Kidney (tissue), 14 donors: ENCODE results near the gene SMARCC2. TPM values are rescaled to one million over a fixed set of nuclear protein-coding genes. Genes with fewer than 3 reads are reported as not detected.

Experiments used
- DNase-seq, 5 donors: peaks; one replicate each; pipeline ENCODE4 v3.0.0-alpha.2; 2013 to 2020
- FAIRE-seq: peaks from 2 replicates; lab custom pipeline; 2012; peaks lifted over from hg19 to GRCh38; lab: Jason Lieb, UNC
- H3K27ac ChIP-seq, 2 donors: one replicate each; pipeline ENCODE4 v1.7.0; 2013; ENCODE audit warnings: low read depth in 2 of 2, low read length in 2 of 2, inconsistent platforms in 1 of 2
- H3K27me3 ChIP-seq: one replicate; pipeline ENCODE4 v1.7.1; 2013; ENCODE audit warnings: low read length, inconsistent platforms; ENCODE audit not compliant: control insufficient read depth, insufficient read depth
- H3K36me3 ChIP-seq, 3 donors: one replicate each; pipeline versions ENCODE4 v1.7.0 to v1.7.1; 2013; ENCODE audit warnings: low read length in 3 of 3, control low read depth in 1 of 3, inconsistent platforms in 1 of 3; ENCODE audit not compliant: insufficient read depth in 3 of 3, control insufficient read depth in 2 of 3
- H3K4me1 ChIP-seq, 3 donors: one replicate each; pipeline versions ENCODE4 v1.7.0 to v1.7.1; 2013; ENCODE audit warnings: low read length in 3 of 3, inconsistent platforms in 1 of 3, low read depth in 1 of 3; ENCODE audit not compliant: control insufficient read depth in 2 of 3, insufficient read depth in 2 of 3
- H3K4me3 ChIP-seq, 3 donors: one replicate each; pipeline versions ENCODE4 v1.7.0 to v1.8.1; 2013; ENCODE audit warnings: low read length in 3 of 3, control low read depth in 1 of 3, inconsistent platforms in 1 of 3
- H3K9ac ChIP-seq, 3 donors: one replicate each; pipeline versions ENCODE4 v1.7.0 to v1.7.1; 2013; ENCODE audit warnings: low read length in 3 of 3, control low read depth in 1 of 3, inconsistent platforms in 1 of 3
- H3K9me3 ChIP-seq, 3 donors: one replicate each; pipeline versions ENCODE4 v1.7.0 to v1.7.1; 2013; ENCODE audit warnings: low read length in 3 of 3, control low read depth in 1 of 3, inconsistent platforms in 1 of 3; ENCODE audit not compliant: control insufficient read depth in 2 of 3, insufficient read depth in 1 of 3
- CTCF ChIP-seq: IDR thresholded peaks from 3 replicates; pipeline ENCODE4 v1.5.1; 2012; ENCODE audit warnings: mild to moderate bottlenecking, moderate library complexity, borderline replicate concordance; ENCODE audit not compliant: insufficient read depth; ENCODE audit errors: extremely low read depth
- intact Hi-C: fragments of 100-400 bp; cut with DNase I; formaldehyde crosslinking; loops from one replicate; pipeline ENCODE4 v1.11.1; 2022
- polyA plus RNA-seq: library from polyadenylated mRNA; stranded (reverse); fragments of 350-450 nt; fragmentation: Illumina TruSeq; extraction: RNeasy Lipid Tissue Mini Kit (QIAGEN cat#74804); gene quantifications from one replicate; pipeline ENCODE4 v1.2.3, GENCODE V29; 2014; ENCODE audit warnings: low read depth, low replicate concordance; ENCODE audit not compliant: insufficient read depth
- total RNA-seq: library from RNA; stranded (reverse); fragmentation: NEBNext Ultra II Directional; extraction: Animal tissue kit (Norgen Biotek cat#: 25700); gene quantifications from one replicate; pipeline ENCODE4 v1.2.1, GENCODE V29; 2021
- donor health status: control.
- donor health status: control.
- donor health status: control.
- donor health status: control.
- donor health status: control.
- donor health status: DM: yes; HTN: yes; CAD: no.
- donor health status: Normal renal cell carcinoma (clear cell type).

The SMARCC2 gene
- total and polyA plus RNA-seq, 2 donors from 2014 or later = 18.8 to 112 TPM

GRCh38 chr12:56163533-56164344 lies 25.5 kb downstream of the SMARCC2 start:
- no peaks in the 10 kb centered on the region for H3K9me3 ChIP-seq
- H3K36me3 ChIP-seq = peaks cover 16 to 57% (median 42%) of the 10 kb centered on the region in 3 donors
- FAIRE-seq (no peak), DNase-seq (no peak)
- intact Hi-C loops = no loop called here
- no peaks in the 10 kb centered on the region for H3K27me3 ChIP-seq
- peaks cover 2 to 23% (median 21%) of the 10 kb centered on the region in 3 donors for H3K4me1 ChIP-seq
- H3K27ac ChIP-seq = no peak overlapping the region
- no peak overlapping the region for H3K4me3 ChIP-seq
- no peak overlapping the region for H3K9ac ChIP-seq
- no peak for TF ChIP-seq CTCF

GRCh38 chr12:56162468-56163290 lies 26.6 kb downstream of the SMARCC2 start:
- H3K4me3 ChIP-seq = no peak overlapping the region
- H3K36me3 ChIP-seq = peaks cover 16 to 53% (median 41%) of the 10 kb centered on the region in 3 donors

GRCh38 chr12:56161690-56162351 lies 27.5 kb downstream of the SMARCC2 start:
- Histone ChIP-seq H3K36me3 (peaks cover 11 to 53% (median 36%) of the 10 kb centered on the region in 3 donors), H3K4me3 (peak overlapping the region in 1 of 3 donors; percentile 95), H3K27ac (no peak overlapping the region), H3K4me1 (peaks cover 2 to 23% (median 21%) of the 10 kb centered on the region in 3 donors), H3K9me3 (no peaks in the 10 kb centered on the region), H3K27me3 (no peaks in the 10 kb centered on the region), H3K9ac (no peak overlapping the region)
- no peak for FAIRE-seq
- intact Hi-C loops = no loop called here
- TF ChIP-seq CTCF = no peak
- DNase-seq = no peak

More at GRCh38 chr12:56162468-56163290, 26.6 kb downstream of the SMARCC2 start:
- Histone ChIP-seq H3K9me3 (no peaks in the 10 kb centered on the region), H3K27ac (no peak overlapping the region), H3K27me3 (no peaks in the 10 kb centered on the region), H3K4me1 (peaks cover 2 to 23% (median 21%) of the 10 kb centered on the region in 3 donors), H3K9ac (no peak overlapping the region)
- no peak for FAIRE-seq
- no peak for DNase-seq
- intact Hi-C loops = no loop called here
- no peak for TF ChIP-seq CTCF
